Measurements from ENCODE around the gene TGOLN2. TPM values are rescaled to one million over a fixed set of nuclear protein-coding genes. Genes with fewer than 3 reads are reported as not detected.
"Not testable (repeated sequence)": the region's sequence is repeated elsewhere in the genome, so short reads cannot be mapped to it uniquely, and the experiment has no call there.

TGOLN2 gene
- polyA plus RNA-seq, 3 donors, result 25.9 to 54.4 (median 28.4) TPM

GRCh38 chr2:85315921-85316320 is 11.9 kb downstream of the TGOLN2 start:
- not testable (repeated sequence) for H3K27ac ChIP-seq (ENCODE audit: low read depth, low read length)
- 90 to 93% methylated on average over 2 to 5 of the region's 5 CpGs; no CpG with 5 or more reads in 1 of the 3 donors for WGBS, 3 donors

GRCh38 chr2:85314884-85315242 is 12.9 kb downstream of the TGOLN2 start:
- H3K27ac ChIP-seq (ENCODE audit: low read depth, low read length), result no peak overlapping the region
- WGBS, 3 donors, result 78 to 87% (median 82%) methylated on average over 10 of the region's 10 CpGs

- WGBS, 3 donors, result 85 to 86% (median 85%) methylated on average over 7 of the region's 7 CpGs
- H3K27ac ChIP-seq (ENCODE audit: low read depth, low read length), result no peak overlapping the region
Observed at GRCh38 chr2:85312404-85312803, 15.4 kb downstream of the TGOLN2 start.

- H3K27ac ChIP-seq (ENCODE audit: low read depth, low read length), result no peak overlapping the region
Observed at GRCh38 chr2:85310330-85310729, 17.5 kb downstream of the TGOLN2 start.

GRCh38 chr2:85309699-85310321 is 18.0 kb downstream of the TGOLN2 start:
- no peak overlapping the region for H3K27ac ChIP-seq (ENCODE audit: low read depth, low read length)
- 49 to 78% (median 50%) methylated on average over 19 of the region's 19 CpGs for WGBS, 3 donors

More at GRCh38 chr2:85310330-85310729, 17.5 kb downstream of the TGOLN2 start:
- WGBS, 3 donors, result 83 to 87% (median 84%) methylated on average over 3 of the region's 3 CpGs

- H3K27ac ChIP-seq (ENCODE audit: low read depth, low read length), result no peak overlapping the region
- 30 to 61% (median 35%) methylated on average over 15 of the region's 15 CpGs for WGBS, 3 donors
Observed at GRCh38 chr2:85308896-85309555, 18.8 kb downstream of the TGOLN2 start.

- 79 to 83% (median 80%) methylated on average over 6 of the region's 6 CpGs for WGBS, 3 donors
Observed at GRCh38 chr2:85308201-85308600, 19.6 kb downstream of the TGOLN2 start.

GRCh38 chr2:85307527-85307897 is 20.3 kb downstream of the TGOLN2 start:
- no peak overlapping the region for H3K27ac ChIP-seq (ENCODE audit: low read depth, low read length)
- 75 to 83% (median 81%) methylated on average over 9 of the region's 9 CpGs for whole genome bisulfite sequencing, 3 donors

More at GRCh38 chr2:85308201-85308600, 19.6 kb downstream of the TGOLN2 start:
- H3K27ac ChIP-seq (ENCODE audit: low read depth, low read length), result no peak overlapping the region

- H3K27ac ChIP-seq (ENCODE audit: low read depth, low read length), result no peak overlapping the region
- WGBS, 3 donors, result 86 to 88% (median 87%) methylated on average over 26 to 28 of the region's 28 CpGs
Observed at GRCh38 chr2:85303780-85304531, 23.8 kb downstream of the TGOLN2 start.

- no peak overlapping the region for H3K27ac ChIP-seq (ENCODE audit: low read depth, low read length)
- WGBS, 3 donors, result 82 to 87% (median 86%) methylated on average over 6 of the region's 6 CpGs
Observed at GRCh38 chr2:85302121-85302520, 25.7 kb downstream of the TGOLN2 start.

- 48 to 85% (median 53%) methylated on average over 4 of the region's 4 CpGs for WGBS, 3 donors
- H3K27ac ChIP-seq (ENCODE audit: low read depth, low read length), result no peak overlapping the region
Observed at GRCh38 chr2:85291425-85292023, 36.3 kb downstream of the TGOLN2 start.

GRCh38 chr2:85288244-85288725 is 39.5 kb downstream of the TGOLN2 start:
- no peak overlapping the region for H3K27ac ChIP-seq (ENCODE audit: low read depth, low read length)
- WGBS, 3 donors, result 70 to 79% (median 77%) methylated on average over 10 of the region's 10 CpGs

GRCh38 chr2:85287721-85288120 is 40.1 kb downstream of the TGOLN2 start:
- 93 to 96% (median 94%) methylated on average over 7 of the region's 7 CpGs for WGBS, 3 donors
- H3K27ac ChIP-seq (ENCODE audit: low read depth, low read length), result no peak overlapping the region

- WGBS, 3 donors, result 51 to 73% (median 53%) methylated on average over 8 of the region's 8 CpGs
- no peak overlapping the region for H3K27ac ChIP-seq (ENCODE audit: low read depth, low read length)
Observed at GRCh38 chr2:85286918-85287317, 40.9 kb downstream of the TGOLN2 start.

GRCh38 chr2:85283641-85284040 is 44.1 kb downstream of the TGOLN2 start:
- H3K27ac ChIP-seq (ENCODE audit: low read depth, low read length), result no peak overlapping the region
- WGBS, 3 donors, result 94 to 96% (median 95%) methylated on average over 8 of the region's 8 CpGs

- no peak overlapping the region for H3K27ac ChIP-seq (ENCODE audit: low read depth, low read length)
- 91 to 95% (median 91%) methylated on average over 7 of the region's 7 CpGs for WGBS, 3 donors
Observed at GRCh38 chr2:85282914-85283313, 44.9 kb downstream of the TGOLN2 start.

- WGBS, 3 donors, result 78 to 91% (median 91%) methylated on average over 6 of the region's 6 CpGs
- no peak overlapping the region for H3K27ac ChIP-seq (ENCODE audit: low read depth, low read length)
Observed at GRCh38 chr2:85281553-85281952, 46.2 kb downstream of the TGOLN2 start.

- no peak overlapping the region for H3K27ac ChIP-seq (ENCODE audit: low read depth, low read length)
- WGBS, 3 donors, result 69 to 80% (median 77%) methylated on average over 2 of the region's 2 CpGs
Observed at GRCh38 chr2:85278361-85278760, 49.4 kb downstream of the TGOLN2 start.
